DND-41 (cell line): ENCODE results near the gene SPPL2C.

Experiments used
- ATAC-seq: fragments of 200-7000 bp; cut with Tn5 transposase; 3 replicates; pipeline ENCODE4 v1.9.1; 2021; ENCODE audit warnings: low read depth; ENCODE audit not compliant: insufficient read depth
- DNase-seq: peaks from one replicate; pipeline ENCODE4 v3.0.0-alpha.2; 2020
- H2AFZ ChIP-seq: 2 replicates; pipeline ENCODE4 v1.6.0; 2012; ENCODE audit warnings: low read depth, low read length
- H3K27ac ChIP-seq: 2 replicates; pipeline ENCODE4 v1.5.1; 2012; ENCODE audit warnings: low read length, inconsistent platforms
- H3K27me3 ChIP-seq: fragments of 200-600 bp; sonication (generic); 2 replicates; pipeline ENCODE4 v1.6.0; 2012; ENCODE audit warnings: low read length, mild to moderate bottlenecking, inconsistent platforms; ENCODE audit not compliant: insufficient read depth, poor library complexity
- H3K36me3 ChIP-seq: 2 replicates; pipeline ENCODE4 v1.5.1; 2012; ENCODE audit warnings: low read length, inconsistent platforms; ENCODE audit not compliant: insufficient read depth
- H3K4me1 ChIP-seq: 2 replicates; pipeline ENCODE4 v1.5.1; 2012; ENCODE audit warnings: mild to moderate bottlenecking, low read length; ENCODE audit not compliant: insufficient read depth
- H3K4me2 ChIP-seq: 2 replicates; pipeline ENCODE4 v1.6.0; 2012; ENCODE audit warnings: mild to moderate bottlenecking, moderate library complexity, low read length, inconsistent platforms; ENCODE audit not compliant: insufficient read depth
- H3K4me3 ChIP-seq, 2 experiments: fragments of 200-600 bp in 1 of 2; shearing (Covaris generic) in 1 of 2; 2 replicates each; pipeline ENCODE4 v1.5.1; 2012 to 2016; ENCODE audit warnings: inconsistent platforms in 2 of 2, low read length in 2 of 2, mild to moderate bottlenecking in 2 of 2, low read depth in 1 of 2, moderate library complexity in 1 of 2
- H3K79me2 ChIP-seq: 2 replicates; pipeline ENCODE4 v1.6.0; 2012; ENCODE audit warnings: low read length, inconsistent platforms; ENCODE audit not compliant: insufficient read depth
- H3K9ac ChIP-seq: 2 replicates; pipeline ENCODE4 v1.6.0; 2012; ENCODE audit warnings: low read depth, mild to moderate bottlenecking, inconsistent platforms, low read length, moderate library complexity
- H3K9me3 ChIP-seq: 2 replicates; pipeline ENCODE4 v1.5.1; 2012; ENCODE audit warnings: low read length, moderate library complexity, mild to moderate bottlenecking, inconsistent platforms; ENCODE audit not compliant: insufficient read depth, severe bottlenecking
- H4K20me1 ChIP-seq: 2 replicates; pipeline ENCODE4 v1.6.0; 2012; ENCODE audit warnings: low read length; ENCODE audit not compliant: insufficient read depth
- CTCF ChIP-seq: IDR thresholded peaks from 2 replicates; pipeline ENCODE4 v1.5.1; 2012; ENCODE audit warnings: borderline replicate concordance, low read length, moderate library complexity, mild to moderate bottlenecking; ENCODE audit not compliant: poor library complexity, severe bottlenecking; ENCODE audit errors: extremely low read depth
- EZH2 ChIP-seq: IDR thresholded peaks from 3 replicates; pipeline ENCODE4 v1.6.1; 2012; ENCODE audit warnings: borderline replicate concordance, low read depth, mild to moderate bottlenecking, moderate library complexity, low read length, inconsistent platforms; ENCODE audit not compliant: severe bottlenecking

SPPL2C gene

GRCh38 chr17:45841883-45842525 is 2.7 kb upstream of the SPPL2C start:
- no peak overlapping the region for H2AFZ ChIP-seq
- no peak overlapping the region for H3K4me2 ChIP-seq
- no peaks in the 10 kb centered on the region for H3K79me2 ChIP-seq
- H3K36me3 ChIP-seq, result no peaks in the 10 kb centered on the region
- no peak overlapping the region for H3K4me3 ChIP-seq
- ATAC-seq (no peak), DNase-seq (no peak)
- H3K27me3 ChIP-seq, result peaks cover 2% of the 10 kb centered on the region
- no peaks in the 10 kb centered on the region for H3K9me3 ChIP-seq
- H4K20me1 ChIP-seq, result peaks cover 9% of the 10 kb centered on the region
- H3K4me1 ChIP-seq, result no peaks in the 10 kb centered on the region
- H3K27ac ChIP-seq, result no peak overlapping the region
- TF ChIP-seq CTCF (no peak), EZH2 (no peak)
- H3K9ac ChIP-seq, result no peak overlapping the region

DNA sequence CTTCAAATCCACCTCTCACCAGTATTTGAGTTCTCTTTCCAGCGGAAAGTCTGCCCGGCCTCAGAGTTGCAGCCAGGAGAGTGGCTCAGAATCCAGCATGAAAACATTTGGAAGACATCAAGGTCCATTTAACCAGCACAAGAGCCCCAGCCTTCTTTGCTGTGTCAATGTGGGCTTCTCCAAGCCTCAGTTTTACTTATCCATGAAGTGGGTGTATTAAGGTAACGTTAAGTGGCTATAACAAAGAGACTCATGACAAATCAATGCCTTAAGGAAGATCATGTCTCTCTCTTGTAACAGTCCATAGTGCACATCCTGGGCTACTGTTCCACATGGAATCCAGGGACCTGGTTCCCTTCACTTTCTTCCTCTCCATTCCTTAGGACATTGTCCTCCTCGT is 959 bp upstream of the SPPL2C start:
- no peak overlapping the region for H3K4me2 ChIP-seq
- no peak for DNase-seq
- H3K4me1 ChIP-seq, result no peaks in the 10 kb centered on the region
- TF ChIP-seq EZH2, result no peak
- no peak for TF ChIP-seq CTCF
- H2AFZ ChIP-seq, result no peak overlapping the region
- peaks cover 4% of the 10 kb centered on the region for H4K20me1 ChIP-seq
- no peak for ATAC-seq
- H3K9me3 ChIP-seq, result no peaks in the 10 kb centered on the region
- no peak overlapping the region for H3K9ac ChIP-seq
- no peaks in the 10 kb centered on the region for H3K36me3 ChIP-seq
- no peak overlapping the region for H3K27ac ChIP-seq
- H3K4me3 ChIP-seq, result no peak overlapping the region
- no peaks in the 10 kb centered on the region for H3K27me3 ChIP-seq
- H3K79me2 ChIP-seq, result no peaks in the 10 kb centered on the region

DNA sequence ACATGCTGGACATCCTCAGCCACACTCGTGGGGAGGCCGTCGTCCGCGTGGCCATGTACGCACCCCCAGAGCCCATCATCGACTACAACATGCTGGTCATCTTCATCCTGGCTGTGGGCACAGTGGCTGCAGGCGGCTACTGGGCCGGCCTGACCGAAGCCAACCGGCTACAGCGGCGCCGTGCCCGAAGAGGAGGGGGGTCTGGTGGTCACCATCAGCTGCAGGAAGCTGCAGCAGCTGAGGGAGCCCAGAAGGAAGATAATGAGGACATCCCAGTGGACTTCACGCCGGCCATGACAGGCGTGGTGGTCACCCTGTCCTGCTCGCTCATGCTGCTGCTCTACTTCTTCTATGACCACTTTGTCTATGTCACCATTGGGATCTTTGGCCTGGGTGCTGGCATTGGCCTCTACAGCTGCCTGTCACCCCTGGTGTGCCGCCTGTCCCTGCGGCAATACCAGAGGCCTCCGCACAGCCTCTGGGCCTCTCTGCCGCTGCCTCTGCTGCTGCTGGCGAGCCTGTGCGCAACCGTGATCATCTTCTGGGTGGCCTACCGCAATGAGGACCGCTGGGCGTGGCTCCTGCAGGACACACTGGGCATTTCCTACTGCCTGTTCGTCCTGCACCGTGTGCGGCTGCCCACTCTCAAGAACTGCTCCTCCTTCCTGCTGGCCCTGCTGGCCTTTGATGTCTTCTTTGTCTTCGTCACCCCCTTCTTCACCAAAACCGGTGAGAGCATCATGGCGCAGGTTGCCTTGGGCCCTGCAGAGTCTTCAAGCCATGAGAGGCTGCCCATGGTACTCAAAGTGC is 900 bp downstream of the SPPL2C start:
- TF ChIP-seq EZH2 (no peak), CTCF (no peak)
- ATAC-seq, result no peak
- no peaks in the 10 kb centered on the region for H3K36me3 ChIP-seq
- H3K79me2 ChIP-seq, result no peaks in the 10 kb centered on the region
- H3K4me1 ChIP-seq, result no peaks in the 10 kb centered on the region
- no peak for DNase-seq
- H3K27me3 ChIP-seq, result no peaks in the 10 kb centered on the region
- no peak overlapping the region for H2AFZ ChIP-seq
- H3K27ac ChIP-seq, result no peak overlapping the region
- no peak overlapping the region for H3K4me3 ChIP-seq
- no peaks in the 10 kb centered on the region for H3K9me3 ChIP-seq
- H4K20me1 ChIP-seq, result peaks cover 4% of the 10 kb centered on the region
- no peak overlapping the region for H3K4me2 ChIP-seq
- no peak overlapping the region for H3K9ac ChIP-seq
